Measurements from ENCODE around the gene PRPF38B. TPM values are rescaled to one million over a fixed set of nuclear protein-coding genes. Genes with fewer than 3 reads are reported as not detected.
"Not testable (repeated sequence)": the region's sequence is repeated elsewhere in the genome, so short reads cannot be mapped to it uniquely, and the experiment has no call there.

PRPF38B gene
- total RNA-seq, 1 donor from 2014 or later: 94.4 TPM

DNA sequence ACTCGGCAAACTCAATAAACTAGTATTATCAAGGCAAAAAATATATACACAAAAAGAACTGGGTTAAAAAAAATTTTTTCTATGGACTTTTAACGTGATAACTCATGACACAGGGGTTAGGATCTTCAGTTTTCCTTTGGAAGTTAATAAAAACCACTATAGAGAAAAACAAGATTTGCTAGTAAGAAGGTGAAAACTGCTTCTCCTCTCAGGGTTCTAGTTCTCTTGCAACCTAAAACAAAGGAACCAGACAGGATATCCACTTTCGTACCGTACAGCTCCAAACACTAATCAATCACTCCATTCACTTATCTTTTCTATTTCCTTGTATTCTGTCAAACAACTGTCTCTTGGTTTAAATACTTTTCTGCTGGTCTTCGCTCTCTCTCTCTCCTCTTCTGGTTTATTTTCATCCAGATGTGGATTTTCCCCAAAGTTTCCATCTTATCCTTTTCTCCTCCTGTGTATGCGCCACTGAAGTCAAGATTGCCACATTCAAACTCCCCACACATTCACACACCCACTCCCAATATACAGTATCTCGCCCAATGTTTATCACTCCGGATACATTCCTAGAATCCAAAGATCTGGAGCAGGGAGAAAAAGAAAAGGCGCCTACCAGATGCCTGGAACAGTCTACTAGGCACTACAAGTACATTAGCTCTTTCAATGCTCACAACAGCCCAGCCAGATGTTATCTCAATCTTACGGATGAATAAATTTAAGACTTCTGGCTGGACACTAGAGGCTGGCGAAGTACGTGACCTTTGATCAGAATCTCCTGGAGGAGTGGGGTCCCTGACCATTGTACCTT lies 775 bp upstream of the PRPF38B start:
- H3K27ac Mint-ChIP-seq: peak overlapping the region; percentile 100
- peak overlapping the region; percentile 100 for H3K4me3 Mint-ChIP-seq
- peaks cover 24% of the 10 kb centered on the region for H3K36me3 Mint-ChIP-seq (ENCODE audit: low read depth)

DNA sequence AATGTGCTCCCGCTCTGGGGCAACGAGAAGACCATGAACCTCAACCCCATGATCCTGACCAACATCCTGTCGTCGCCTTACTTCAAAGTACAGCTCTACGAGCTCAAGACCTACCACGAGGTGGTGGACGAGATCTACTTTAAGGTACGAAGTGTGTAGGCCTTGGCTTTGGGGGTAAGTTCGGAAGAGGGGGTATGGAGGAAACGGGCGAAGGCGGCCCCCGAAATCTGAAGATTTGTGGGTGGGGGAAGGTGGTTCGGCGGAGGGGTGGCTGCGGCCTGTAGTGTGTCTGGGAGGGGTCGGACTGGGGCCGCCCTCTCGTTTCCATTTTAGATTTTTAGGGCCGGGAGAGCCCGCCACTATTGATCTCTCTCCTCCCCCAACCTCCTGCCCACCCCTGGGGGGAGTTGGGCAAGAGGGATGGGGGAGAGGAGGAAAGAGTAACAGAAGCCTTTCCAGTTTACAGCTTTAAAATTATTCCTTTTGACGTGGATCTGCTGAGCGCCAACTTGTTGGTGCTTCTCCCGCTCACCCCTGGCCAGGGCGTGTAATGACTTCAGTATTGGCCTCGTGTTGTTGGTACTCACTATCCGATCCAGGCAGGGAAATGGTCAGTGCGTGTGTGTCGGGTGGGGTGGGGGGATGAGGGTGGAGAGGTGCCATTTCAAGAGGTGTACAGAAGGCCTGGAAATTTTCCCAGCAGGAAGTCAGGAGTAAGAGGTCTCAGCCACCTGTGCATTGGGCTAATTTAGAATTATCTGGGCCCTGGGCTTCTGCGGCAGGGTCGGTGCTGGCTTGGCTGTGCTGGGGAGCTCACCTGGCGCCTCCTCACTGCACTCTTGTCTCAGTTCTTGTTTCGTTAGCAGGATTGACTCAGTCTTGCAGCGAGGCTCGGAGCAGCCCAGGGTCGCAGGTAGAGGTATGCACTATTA lies 880 bp downstream of the PRPF38B start:
- Mint-ChIP-seq H3K4me1 (ENCODE audit: low read depth) (peaks cover 52% of the 10 kb centered on the region), H3K9me3 (no peaks in the 10 kb centered on the region), H3K27ac (peak overlapping the region; percentile 100), H3K4me3 (peak overlapping the region; percentile 100), H3K36me3 (ENCODE audit: low read depth) (peaks cover 33% of the 10 kb centered on the region), H3K27me3 (ENCODE audit: insufficient read depth) (peaks cover 9% of the 10 kb centered on the region)
- intact Hi-C loops (cut with micrococcal nuclease): loop anchor here (1.0 to 5.0 kb wide), 14 partner anchors 10 to 1646 kb away; partner anchors contain the start of genes CLCC1, GPSM2, HENMT1 and RBM15
- peak; percentile 77 for DNase-seq (ENCODE audit: low spot score)

More for the DNA sequence above, 775 bp upstream of the PRPF38B start:
- no peaks in the 10 kb centered on the region for H3K9me3 Mint-ChIP-seq
- peaks cover 36% of the 10 kb centered on the region for H3K4me1 Mint-ChIP-seq (ENCODE audit: low read depth)
- intact Hi-C loops (cut with micrococcal nuclease): loop anchor here (5.0 kb wide), 2 partner anchors 186 to 206 kb away; partner anchors contain the start of gene GPSM2
- peaks cover 9% of the 10 kb centered on the region for H3K27me3 Mint-ChIP-seq (ENCODE audit: insufficient read depth)
- DNase-seq (ENCODE audit: low spot score): no peak

DNA sequence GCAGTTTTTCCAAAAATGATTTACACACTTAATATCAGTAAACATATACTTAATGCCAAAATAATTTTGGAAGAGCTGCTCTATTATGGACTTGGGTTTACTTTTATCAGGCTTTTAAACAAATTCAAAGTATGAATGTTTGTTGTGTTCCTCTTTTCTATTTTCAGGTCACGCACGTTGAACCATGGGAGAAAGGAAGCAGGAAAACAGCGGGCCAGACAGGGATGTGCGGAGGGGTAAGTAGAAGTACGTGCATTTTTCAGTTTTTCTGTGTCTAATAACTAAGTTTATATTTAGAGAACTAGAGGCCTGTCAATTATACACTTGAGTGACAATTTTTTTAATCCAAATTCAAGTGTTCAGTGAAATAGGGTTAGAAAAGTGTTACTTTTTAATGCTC lies 3.4 kb downstream of the PRPF38B start:
- peak overlapping the region; percentile 77 for H3K4me3 Mint-ChIP-seq
- peaks cover 69% of the 10 kb centered on the region for H3K4me1 Mint-ChIP-seq (ENCODE audit: low read depth)
- H3K36me3 Mint-ChIP-seq (ENCODE audit: low read depth): peaks cover 55% of the 10 kb centered on the region
- intact Hi-C loops (cut with micrococcal nuclease): no loop called here
- DNase-seq (ENCODE audit: low spot score): no peak
- no peaks in the 10 kb centered on the region for H3K9me3 Mint-ChIP-seq
- no peaks in the 10 kb centered on the region for H3K27me3 Mint-ChIP-seq (ENCODE audit: insufficient read depth)
- peak overlapping the region; percentile 36 for H3K27ac Mint-ChIP-seq

DNA sequence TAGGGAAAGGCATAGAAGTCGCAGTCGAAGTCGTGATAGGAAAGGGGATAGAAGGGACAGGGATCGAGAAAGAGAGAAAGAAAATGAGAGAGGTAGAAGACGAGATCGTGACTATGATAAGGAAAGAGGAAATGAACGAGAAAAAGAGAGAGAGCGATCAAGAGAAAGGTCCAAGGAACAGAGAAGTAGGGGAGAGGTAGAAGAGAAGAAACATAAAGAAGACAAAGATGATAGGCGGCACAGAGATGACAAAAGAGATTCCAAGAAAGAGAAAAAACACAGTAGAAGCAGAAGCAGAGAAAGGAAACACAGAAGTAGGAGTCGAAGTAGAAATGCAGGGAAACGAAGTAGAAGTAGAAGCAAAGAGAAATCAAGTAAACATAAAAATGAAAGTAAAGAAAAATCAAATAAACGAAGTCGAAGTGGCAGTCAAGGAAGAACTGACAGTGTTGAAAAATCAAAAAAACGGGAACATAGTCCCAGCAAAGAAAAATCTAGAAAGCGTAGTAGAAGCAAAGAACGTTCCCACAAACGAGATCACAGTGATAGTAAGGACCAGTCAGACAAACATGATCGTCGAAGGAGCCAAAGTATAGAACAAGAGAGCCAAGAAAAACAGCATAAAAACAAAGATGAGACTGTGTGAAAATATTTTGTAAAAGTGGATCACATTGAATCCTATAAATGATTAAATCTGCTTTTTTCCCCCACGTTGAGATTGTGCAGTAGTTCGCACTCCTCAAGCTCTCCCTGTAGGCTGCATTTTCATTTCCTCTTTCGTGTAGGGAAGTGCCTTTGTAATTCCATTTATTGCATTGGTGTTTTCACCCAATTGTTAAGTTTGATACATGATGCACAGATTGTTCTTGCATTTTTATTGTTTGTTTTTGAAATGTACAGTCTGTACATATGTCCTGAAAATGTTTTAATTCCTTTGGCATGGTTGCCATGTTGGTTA lies 7.5 kb downstream of the PRPF38B start:
- intact Hi-C loops (cut with micrococcal nuclease): no loop called here
- no peak for DNase-seq (ENCODE audit: low spot score)
- H3K9me3 Mint-ChIP-seq: no peaks in the 10 kb centered on the region
- peak overlapping the region; percentile 70 for H3K4me3 Mint-ChIP-seq
- H3K27ac Mint-ChIP-seq: peak overlapping the region; percentile 75
- H3K36me3 Mint-ChIP-seq (ENCODE audit: low read depth): peaks cover 52% of the 10 kb centered on the region
- H3K27me3 Mint-ChIP-seq (ENCODE audit: insufficient read depth): no peaks in the 10 kb centered on the region
- peaks cover 63% of the 10 kb centered on the region for H3K4me1 Mint-ChIP-seq (ENCODE audit: low read depth)

DNA sequence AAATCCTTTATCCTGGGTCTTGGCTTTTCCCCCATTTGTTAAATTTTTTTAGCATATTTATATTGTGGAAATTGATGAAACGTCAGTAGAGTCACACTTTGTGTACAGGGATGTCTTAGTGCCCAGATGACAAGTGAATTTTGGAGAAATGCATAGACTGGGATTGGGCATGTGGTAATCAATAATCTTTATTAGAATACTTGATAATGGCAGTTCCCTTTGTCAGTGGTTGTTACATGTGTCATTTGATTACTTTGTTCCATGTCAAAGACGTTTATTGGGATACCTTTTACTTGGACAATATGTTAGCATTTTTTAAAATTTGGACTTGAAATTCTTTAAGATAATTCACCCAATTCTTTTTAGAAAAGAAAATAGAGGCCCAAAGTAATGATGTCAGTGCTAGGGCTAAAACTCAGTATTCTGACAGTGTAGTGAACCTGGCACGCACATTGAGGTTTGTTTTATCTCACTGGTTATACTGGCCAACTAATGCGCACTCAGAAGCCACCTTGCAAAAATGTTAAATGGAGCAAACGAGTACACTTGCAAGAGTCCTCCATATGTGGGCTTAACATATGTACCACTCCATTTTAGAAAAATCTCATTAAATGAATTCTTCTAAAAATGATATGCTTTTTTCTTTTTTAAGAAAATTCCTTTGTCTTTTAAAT lies 9.2 kb downstream of the PRPF38B start:
- no peak for DNase-seq (ENCODE audit: low spot score)
- H3K4me3 Mint-ChIP-seq: no peak overlapping the region
- H3K27ac Mint-ChIP-seq: no peak overlapping the region
- intact Hi-C loops (cut with micrococcal nuclease): no loop called here
- H3K27me3 Mint-ChIP-seq (ENCODE audit: insufficient read depth): no peaks in the 10 kb centered on the region
- peaks cover 45% of the 10 kb centered on the region for H3K36me3 Mint-ChIP-seq (ENCODE audit: low read depth)
- H3K4me1 Mint-ChIP-seq (ENCODE audit: low read depth): peaks cover 59% of the 10 kb centered on the region
- H3K9me3 Mint-ChIP-seq: no peaks in the 10 kb centered on the region

DNA sequence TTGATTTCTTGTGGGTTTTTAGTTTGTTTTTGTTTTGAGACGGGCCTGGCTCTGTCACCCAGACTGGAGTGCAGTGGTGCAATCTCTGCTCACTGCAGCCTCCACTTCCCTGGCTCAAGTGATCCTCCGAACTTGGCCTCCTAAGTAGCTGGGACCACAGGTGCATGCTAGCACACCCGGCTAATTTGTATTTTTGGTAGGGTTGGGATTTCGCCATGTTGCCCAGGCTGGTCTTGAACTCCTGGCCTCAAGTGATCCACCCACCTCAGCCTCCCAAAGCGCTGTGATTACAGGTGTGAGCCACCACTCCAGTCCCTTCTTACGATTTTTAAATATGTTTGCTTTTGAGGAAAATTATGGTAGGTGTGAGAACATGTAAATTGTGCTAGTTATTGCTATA lies 10.0 kb downstream of the PRPF38B start:
- peaks cover 43% of the 10 kb centered on the region for H3K36me3 Mint-ChIP-seq (ENCODE audit: low read depth)
- H3K4me3 Mint-ChIP-seq; H3K27me3 Mint-ChIP-seq (ENCODE audit: insufficient read depth); intact Hi-C loops (cut with micrococcal nuclease); H3K9me3 Mint-ChIP-seq; H3K27ac Mint-ChIP-seq; DNase-seq (ENCODE audit: low spot score): not testable (repeated sequence)
- peaks cover 52% of the 10 kb centered on the region for H3K4me1 Mint-ChIP-seq (ENCODE audit: low read depth)

DNA sequence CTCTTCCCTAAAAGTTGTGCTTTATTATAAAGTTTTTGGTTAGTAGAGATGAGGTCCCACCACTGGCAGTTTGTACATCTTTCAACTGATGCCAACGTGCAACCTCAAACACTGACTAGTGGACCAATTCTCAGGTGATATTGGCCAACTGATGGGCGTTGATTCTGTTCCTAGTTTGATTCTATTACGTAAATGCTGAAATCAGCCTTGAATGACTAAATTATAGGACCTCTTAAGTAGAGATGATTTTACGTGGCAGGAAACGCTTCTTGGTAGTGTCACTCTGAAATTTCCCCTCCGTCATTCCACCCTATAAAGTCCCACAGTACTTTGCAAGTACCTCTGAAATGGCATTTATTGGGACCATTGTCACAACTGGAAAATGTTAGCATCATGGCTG lies 11.8 kb downstream of the PRPF38B start:
- Mint-ChIP-seq H3K4me3 (no peak overlapping the region), H3K27ac (peak overlapping the region; percentile 90), H3K36me3 (ENCODE audit: low read depth) (peaks cover 29% of the 10 kb centered on the region), H3K27me3 (ENCODE audit: insufficient read depth) (no peaks in the 10 kb centered on the region), H3K4me1 (ENCODE audit: low read depth) (peaks cover 42% of the 10 kb centered on the region), H3K9me3 (no peaks in the 10 kb centered on the region)
- DNase-seq (ENCODE audit: low spot score): peak; percentile 20
- intact Hi-C loops (cut with micrococcal nuclease): loop anchor here (1.0 to 2.0 kb wide), 2 partner anchors 11 to 43 kb away; partner anchors contain the start of gene STXBP3

DNA sequence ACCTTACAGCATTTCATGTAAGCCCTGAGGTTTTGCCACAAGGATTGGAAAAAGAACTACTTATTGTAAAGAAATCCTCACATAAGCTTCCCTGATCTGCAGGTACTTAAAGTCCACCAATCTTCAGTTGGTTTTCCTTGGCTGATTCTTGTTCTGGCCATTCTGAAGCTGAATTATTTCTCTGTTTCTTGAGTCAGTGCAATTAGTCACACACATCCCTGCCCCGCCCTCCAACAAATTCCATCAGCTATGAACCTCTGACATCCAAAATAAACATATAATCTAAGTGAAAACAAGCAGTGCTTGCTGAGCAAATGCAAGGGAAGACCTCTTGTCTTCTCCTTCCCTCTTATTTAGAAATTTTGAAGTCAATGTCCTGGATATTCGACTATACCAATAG lies 12.4 kb downstream of the PRPF38B start:
- intact Hi-C loops (cut with micrococcal nuclease): loop anchor here (2.0 kb wide), 1 partner anchor 42 kb away; the partner anchor contains the start of gene STXBP3
- H3K36me3 Mint-ChIP-seq (ENCODE audit: low read depth): peaks cover 23% of the 10 kb centered on the region
- H3K27ac Mint-ChIP-seq: peak overlapping the region; percentile 90
- no peak for DNase-seq (ENCODE audit: low spot score)
- peaks cover 42% of the 10 kb centered on the region for H3K4me1 Mint-ChIP-seq (ENCODE audit: low read depth)
- H3K9me3 Mint-ChIP-seq: no peaks in the 10 kb centered on the region
- no peak overlapping the region for H3K4me3 Mint-ChIP-seq
- H3K27me3 Mint-ChIP-seq (ENCODE audit: insufficient read depth): no peaks in the 10 kb centered on the region

DNA sequence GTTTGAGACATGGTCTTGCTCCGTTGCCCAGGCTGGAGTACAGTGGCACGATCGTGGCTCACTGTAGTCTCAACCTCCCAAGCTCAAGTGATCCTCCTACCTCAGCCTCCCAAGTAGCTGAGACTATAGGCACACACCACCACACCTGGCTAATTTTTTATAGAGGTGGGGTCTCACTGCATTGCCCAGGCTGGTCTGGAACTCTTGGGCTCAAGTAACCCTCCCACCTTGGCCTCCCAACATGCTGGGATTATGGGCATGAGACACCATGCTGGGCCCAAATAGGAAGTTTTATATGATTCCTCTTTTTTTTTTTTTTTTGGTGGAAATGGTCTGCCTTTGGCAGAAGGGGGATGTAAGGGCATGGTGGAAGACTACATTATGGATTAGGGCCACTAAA lies 14.5 kb downstream of the PRPF38B start:
- intact Hi-C loops (cut with micrococcal nuclease): loop anchor here (5.0 kb wide), 1 partner anchor 194 kb away; no protein-coding TSS in a partner anchor
- peaks cover 5% of the 10 kb centered on the region for H3K27me3 Mint-ChIP-seq (ENCODE audit: insufficient read depth)
- H3K27ac Mint-ChIP-seq: no peak overlapping the region
- no peak for DNase-seq (ENCODE audit: low spot score)
- H3K36me3 Mint-ChIP-seq (ENCODE audit: low read depth): peaks cover 11% of the 10 kb centered on the region
- peaks cover 39% of the 10 kb centered on the region for H3K4me1 Mint-ChIP-seq (ENCODE audit: low read depth)
- no peak overlapping the region for H3K4me3 Mint-ChIP-seq
- H3K9me3 Mint-ChIP-seq: no peaks in the 10 kb centered on the region

DNA sequence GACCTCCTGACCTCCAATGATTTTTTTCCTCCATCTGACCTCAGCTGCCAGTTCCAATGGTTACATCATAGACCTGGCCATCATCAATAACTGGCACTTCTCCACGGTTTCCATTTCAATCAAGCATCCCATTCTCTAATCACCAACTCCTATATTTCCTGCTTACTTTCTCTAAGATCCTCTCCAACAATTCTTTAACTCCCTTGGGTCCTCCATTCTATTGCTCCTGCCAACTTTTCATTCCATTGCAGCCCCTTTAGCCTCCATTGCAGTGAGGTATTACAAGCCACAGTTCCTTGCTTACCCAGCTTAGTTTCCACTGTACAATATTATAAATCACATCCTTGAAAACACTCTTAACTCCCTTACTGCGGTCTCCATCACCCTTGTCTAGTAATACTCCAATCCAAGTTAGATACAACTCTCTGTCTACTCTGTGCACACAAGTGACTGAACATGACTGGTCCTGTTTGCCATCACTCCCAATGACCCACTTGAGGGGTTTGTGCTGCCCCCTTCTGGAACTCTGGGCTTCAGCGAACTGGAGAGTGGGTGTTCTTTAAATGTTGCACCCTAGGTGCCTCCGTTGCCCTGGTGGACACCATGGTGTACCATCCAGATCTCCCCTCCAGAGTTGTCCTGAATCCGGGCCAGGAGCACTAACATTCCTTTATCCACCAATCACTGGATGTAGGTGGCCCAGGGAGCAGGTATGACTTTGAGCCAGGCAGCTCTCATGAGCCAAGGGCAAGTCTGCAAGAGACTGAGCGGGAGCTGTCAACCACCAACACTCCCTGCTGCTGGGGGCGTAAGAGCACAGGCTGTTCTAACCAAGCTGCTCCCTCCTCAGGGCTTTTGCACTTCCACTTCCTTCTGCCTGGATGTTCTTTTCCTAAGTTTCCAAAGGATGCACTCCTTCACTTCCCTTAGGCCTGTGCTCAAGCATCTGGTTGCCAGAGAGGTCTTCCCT lies 16.9 kb downstream of the PRPF38B start:
- Mint-ChIP-seq H3K4me1 (ENCODE audit: low read depth) (peaks cover 32% of the 10 kb centered on the region), H3K4me3 (no peak overlapping the region), H3K36me3 (ENCODE audit: low read depth) (no peaks in the 10 kb centered on the region), H3K27me3 (ENCODE audit: insufficient read depth) (peaks cover 11% of the 10 kb centered on the region), H3K27ac (no peak overlapping the region), H3K9me3 (no peaks in the 10 kb centered on the region)
- peak; percentile 40 for DNase-seq (ENCODE audit: low spot score)
- intact Hi-C loops (cut with micrococcal nuclease): loop anchor here (5.0 kb wide), 1 partner anchor 197 kb away; no protein-coding TSS in a partner anchor
